Neuron (in vitro differentiated cells): ENCODE measurements around the gene TMCC3.

Experiments
- H2AFZ ChIP-seq: one replicate; pipeline ENCODE4 v1.6.1; 2013; ENCODE audit warnings: low read depth, mild to moderate bottlenecking, inconsistent platforms, low read length, moderate library complexity
- H3K27me3 ChIP-seq: one replicate; pipeline ENCODE4 v1.6.1; 2013; ENCODE audit warnings: low read length; ENCODE audit not compliant: insufficient read depth
- H3K36me3 ChIP-seq: one replicate; pipeline ENCODE4 v1.6.1; 2013; ENCODE audit warnings: low read length; ENCODE audit not compliant: insufficient read depth
- H3K4me1 ChIP-seq: one replicate; pipeline ENCODE4 v1.6.1; 2013; ENCODE audit warnings: low read length; ENCODE audit not compliant: insufficient read depth
- H3K4me3 ChIP-seq: 2 replicates; pipeline ENCODE4 v1.5.1; 2013; ENCODE audit warnings: mild to moderate bottlenecking, low read length, moderate library complexity
- H3K9me3 ChIP-seq: one replicate; pipeline ENCODE4 v1.6.1; 2013; ENCODE audit warnings: low read length

The TMCC3 gene

GRCh38 chr12:94585626-94586025 lies 64.7 kb downstream of the TMCC3 start:
- Histone ChIP-seq H3K36me3 (no peaks in the 10 kb centered on the region), H2AFZ (no peak overlapping the region), H3K4me1 (peaks cover 12% of the 10 kb centered on the region), H3K4me3 (no peak overlapping the region), H3K9me3 (no peaks in the 10 kb centered on the region), H3K27me3 (no peaks in the 10 kb centered on the region)

- no peak overlapping the region for H2AFZ ChIP-seq
These were observed 66.0 kb downstream of the TMCC3 start for GRCh38 chr12:94584377-94584776.

GRCh38 chr12:94582591-94582990 lies 67.8 kb downstream of the TMCC3 start:
- H2AFZ ChIP-seq, result no peak overlapping the region
- no peak overlapping the region for H3K4me3 ChIP-seq
- H3K36me3 ChIP-seq, result no peaks in the 10 kb centered on the region
- peaks cover 3% of the 10 kb centered on the region for H3K4me1 ChIP-seq
- no peaks in the 10 kb centered on the region for H3K27me3 ChIP-seq
- no peaks in the 10 kb centered on the region for H3K9me3 ChIP-seq

More at GRCh38 chr12:94584377-94584776, 66.0 kb downstream of the TMCC3 start:
- Histone ChIP-seq H3K36me3 (no peaks in the 10 kb centered on the region), H3K4me3 (no peak overlapping the region), H3K4me1 (peaks cover 12% of the 10 kb centered on the region), H3K27me3 (no peaks in the 10 kb centered on the region), H3K9me3 (no peaks in the 10 kb centered on the region)

- Histone ChIP-seq H3K4me1 (peaks cover 8% of the 10 kb centered on the region), H3K36me3 (no peaks in the 10 kb centered on the region), H3K27me3 (no peaks in the 10 kb centered on the region), H3K9me3 (no peaks in the 10 kb centered on the region), H3K4me3 (no peak overlapping the region), H2AFZ (no peak overlapping the region)
These were observed 74.5 kb downstream of the TMCC3 start for GRCh38 chr12:94575645-94576403.

GRCh38 chr12:94575024-94575423 lies 75.3 kb downstream of the TMCC3 start:
- Histone ChIP-seq H2AFZ (no peak overlapping the region), H3K9me3 (no peaks in the 10 kb centered on the region), H3K27me3 (no peaks in the 10 kb centered on the region), H3K36me3 (no peaks in the 10 kb centered on the region), H3K4me1 (peaks cover 8% of the 10 kb centered on the region), H3K4me3 (no peak overlapping the region)

- H3K4me1 ChIP-seq, result peaks cover 8% of the 10 kb centered on the region
- H3K36me3 ChIP-seq, result no peaks in the 10 kb centered on the region
- no peak overlapping the region for H2AFZ ChIP-seq
- no peaks in the 10 kb centered on the region for H3K27me3 ChIP-seq
- no peaks in the 10 kb centered on the region for H3K9me3 ChIP-seq
- no peak overlapping the region for H3K4me3 ChIP-seq
These were observed 78.8 kb downstream of the TMCC3 start for GRCh38 chr12:94571556-94571955.

GRCh38 chr12:94570161-94570560 lies 80.2 kb downstream of the TMCC3 start:
- Histone ChIP-seq H3K4me1 (peaks cover 6% of the 10 kb centered on the region), H3K9me3 (no peaks in the 10 kb centered on the region), H3K4me3 (no peak overlapping the region), H3K27me3 (no peaks in the 10 kb centered on the region), H3K36me3 (no peaks in the 10 kb centered on the region), H2AFZ (no peak overlapping the region)

GRCh38 chr12:94567761-94568160 lies 82.6 kb downstream of the TMCC3 start:
- Histone ChIP-seq H2AFZ (no peak overlapping the region), H3K4me3 (no peak overlapping the region), H3K27me3 (no peaks in the 10 kb centered on the region), H3K4me1 (no peaks in the 10 kb centered on the region), H3K9me3 (no peaks in the 10 kb centered on the region), H3K36me3 (no peaks in the 10 kb centered on the region)

GRCh38 chr12:94566345-94566744 lies 84.0 kb downstream of the TMCC3 start:
- no peak overlapping the region for H3K4me3 ChIP-seq
- no peaks in the 10 kb centered on the region for H3K4me1 ChIP-seq
- no peaks in the 10 kb centered on the region for H3K9me3 ChIP-seq
- H3K36me3 ChIP-seq, result no peaks in the 10 kb centered on the region
- no peak overlapping the region for H2AFZ ChIP-seq
- no peaks in the 10 kb centered on the region for H3K27me3 ChIP-seq

GRCh38 chr12:94565683-94566082 lies 84.7 kb downstream of the TMCC3 start:
- no peaks in the 10 kb centered on the region for H3K9me3 ChIP-seq
- H3K27me3 ChIP-seq, result peaks cover under 1% of the 10 kb centered on the region
- H3K4me1 ChIP-seq, result peaks cover 1% of the 10 kb centered on the region
- no peaks in the 10 kb centered on the region for H3K36me3 ChIP-seq
- no peak overlapping the region for H3K4me3 ChIP-seq
- H2AFZ ChIP-seq, result no peak overlapping the region

- Histone ChIP-seq H2AFZ (no peak overlapping the region), H3K9me3 (no peaks in the 10 kb centered on the region), H3K27me3 (peaks cover 9% of the 10 kb centered on the region), H3K36me3 (no peaks in the 10 kb centered on the region), H3K4me1 (peaks cover 2% of the 10 kb centered on the region), H3K4me3 (no peak overlapping the region)
These were observed 87.1 kb downstream of the TMCC3 start for GRCh38 chr12:94563286-94563685.

GRCh38 chr12:94561943-94562411 lies 88.4 kb downstream of the TMCC3 start:
- Histone ChIP-seq H3K4me1 (peaks cover 2% of the 10 kb centered on the region), H3K9me3 (no peaks in the 10 kb centered on the region), H3K4me3 (no peak overlapping the region), H2AFZ (no peak overlapping the region), H3K36me3 (no peaks in the 10 kb centered on the region), H3K27me3 (peaks cover 9% of the 10 kb centered on the region)

GRCh38 chr12:94560431-94561221 lies 89.7 kb downstream of the TMCC3 start:
- H3K9me3 ChIP-seq, result no peaks in the 10 kb centered on the region
- no peak overlapping the region for H3K4me3 ChIP-seq
- peaks cover 2% of the 10 kb centered on the region for H3K4me1 ChIP-seq
- no peaks in the 10 kb centered on the region for H3K36me3 ChIP-seq
- H2AFZ ChIP-seq, result no peak overlapping the region
- peaks cover 9% of the 10 kb centered on the region for H3K27me3 ChIP-seq
